RPMI8226 (cell line): Measurements from ENCODE around the gene NR2C2.
"Not testable (repeated sequence)": the region's sequence is repeated elsewhere in the genome, so short reads cannot be mapped to it uniquely, and the experiment has no call there.

ENCODE experiments used
- DNase-seq: peaks from one replicate; pipeline ENCODE4 v3.0.0-alpha.2; 2015

Gene NR2C2

GRCh38 chr3:14947100-14947885, at the start of gene NR2C2:
Gene NR2C2 (plus strand): TSS chr3:14947583. CDS start chr3:15003915, 56,332 bp downstream.
- DNase-seq, result peak; percentile 90

DNA sequence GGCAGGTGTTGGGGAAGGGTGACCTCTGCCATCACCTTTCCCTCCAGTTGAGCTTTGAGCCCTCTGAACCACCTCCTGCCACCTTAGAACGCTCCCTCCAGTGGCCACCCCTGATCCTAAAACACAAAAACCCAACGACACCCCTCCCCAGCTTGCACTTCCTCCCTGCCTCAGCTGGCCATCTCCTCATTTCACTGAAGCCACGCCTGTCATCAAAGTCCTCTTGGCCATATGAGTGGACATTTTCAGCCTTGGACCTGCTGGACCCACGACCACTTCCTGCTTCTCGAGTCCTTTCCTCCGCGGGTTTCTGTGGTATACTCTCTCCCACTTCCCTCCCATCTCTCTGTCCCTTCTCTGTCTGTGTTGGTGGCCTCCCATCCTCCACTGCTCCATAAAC, 48.5 kb upstream of the NR2C2 start:
- peak; percentile 63 for DNase-seq

DNA sequence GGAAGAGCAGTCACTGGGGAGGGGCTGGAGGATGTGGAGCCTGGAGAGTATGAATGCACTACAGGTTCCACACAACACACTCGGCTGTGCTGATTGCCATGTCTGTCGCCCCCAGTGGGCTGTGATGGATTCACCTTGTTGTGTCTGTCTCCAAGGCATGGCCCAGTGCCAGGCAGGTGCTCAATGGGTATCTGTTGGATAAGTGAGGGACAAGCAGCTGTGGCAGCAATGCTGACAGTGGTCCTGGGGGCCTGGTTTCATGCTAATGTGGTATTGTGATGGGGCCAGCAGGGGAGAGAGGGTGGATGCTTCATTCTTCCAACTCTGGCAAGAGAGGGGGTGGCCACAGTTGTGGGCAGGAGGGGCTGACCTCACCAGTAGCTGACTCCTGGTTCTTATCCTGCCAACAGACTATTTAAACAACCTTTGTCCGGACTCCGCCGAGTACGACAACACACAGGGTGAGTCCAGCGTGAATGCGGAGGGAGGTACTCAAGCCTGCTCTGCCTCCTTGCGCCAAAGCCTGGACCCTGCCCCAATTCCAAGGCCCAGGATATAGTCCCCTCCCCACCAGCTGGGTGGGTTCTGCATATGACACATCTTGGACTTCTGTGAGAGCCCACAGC, 47.3 kb upstream of the NR2C2 start:
- DNase-seq, result peak; percentile 98

- DNase-seq, result peak; percentile 75
Measured at GRCh38 chr3:14900881-14901873, 46.2 kb upstream of the NR2C2 start.

GRCh38 chr3:14902719-14903118, 44.7 kb upstream of the NR2C2 start:
- DNase-seq, result no peak

DNA sequence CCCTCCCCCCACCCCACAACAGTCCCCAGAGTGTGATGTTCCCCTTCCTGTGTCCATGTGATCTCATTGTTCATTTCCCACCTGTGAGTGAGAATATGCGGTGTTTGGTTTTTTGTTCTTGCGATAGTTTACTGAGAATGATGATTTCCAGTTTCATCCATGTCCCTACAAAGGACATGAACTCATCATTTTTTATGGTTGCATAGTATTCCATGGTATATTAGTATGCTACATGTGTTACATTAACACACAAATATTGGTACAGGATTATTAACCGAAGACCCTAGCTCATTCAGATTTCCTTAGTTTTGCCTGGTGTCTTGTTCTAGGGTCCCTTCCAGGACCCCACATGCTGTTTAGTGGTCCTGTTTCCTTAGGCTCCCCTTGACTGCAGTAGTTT, 43.9 kb upstream of the NR2C2 start:
- DNase-seq, result not testable (repeated sequence)

- DNase-seq, result no peak
Measured at GRCh38 chr3:14905055-14905657, 42.2 kb upstream of the NR2C2 start.

DNA sequence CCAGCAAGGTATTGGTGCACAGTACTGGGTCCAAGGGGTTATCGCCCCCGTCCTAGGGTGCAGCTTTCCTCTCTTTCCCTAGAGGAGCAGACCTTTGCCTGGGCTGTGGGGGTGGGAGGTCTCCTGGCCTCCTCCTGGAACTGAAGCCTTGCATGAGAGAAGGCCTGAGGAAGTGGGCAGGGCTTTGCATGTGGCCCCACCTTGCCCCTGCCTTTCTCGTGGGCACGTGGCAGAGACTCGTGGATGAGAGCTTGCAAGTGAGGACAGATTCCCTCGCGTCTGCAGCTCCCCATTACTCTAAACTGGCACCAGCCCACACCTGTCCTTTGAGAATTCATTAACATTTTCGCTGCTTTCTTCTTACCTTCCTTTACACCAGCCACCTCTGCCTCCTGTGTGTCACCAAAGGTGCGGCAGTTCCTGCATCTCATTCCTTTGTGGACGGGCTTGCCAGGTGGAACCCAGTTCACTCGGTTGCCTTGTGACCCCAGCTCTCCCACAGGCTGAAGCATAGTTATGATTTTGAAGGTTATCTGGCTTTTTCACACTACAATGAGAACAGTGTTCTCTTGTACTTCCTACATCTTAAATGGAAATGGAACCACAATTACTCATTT, 40.9 kb upstream of the NR2C2 start:
- DNase-seq, result peak; percentile 66

DNA sequence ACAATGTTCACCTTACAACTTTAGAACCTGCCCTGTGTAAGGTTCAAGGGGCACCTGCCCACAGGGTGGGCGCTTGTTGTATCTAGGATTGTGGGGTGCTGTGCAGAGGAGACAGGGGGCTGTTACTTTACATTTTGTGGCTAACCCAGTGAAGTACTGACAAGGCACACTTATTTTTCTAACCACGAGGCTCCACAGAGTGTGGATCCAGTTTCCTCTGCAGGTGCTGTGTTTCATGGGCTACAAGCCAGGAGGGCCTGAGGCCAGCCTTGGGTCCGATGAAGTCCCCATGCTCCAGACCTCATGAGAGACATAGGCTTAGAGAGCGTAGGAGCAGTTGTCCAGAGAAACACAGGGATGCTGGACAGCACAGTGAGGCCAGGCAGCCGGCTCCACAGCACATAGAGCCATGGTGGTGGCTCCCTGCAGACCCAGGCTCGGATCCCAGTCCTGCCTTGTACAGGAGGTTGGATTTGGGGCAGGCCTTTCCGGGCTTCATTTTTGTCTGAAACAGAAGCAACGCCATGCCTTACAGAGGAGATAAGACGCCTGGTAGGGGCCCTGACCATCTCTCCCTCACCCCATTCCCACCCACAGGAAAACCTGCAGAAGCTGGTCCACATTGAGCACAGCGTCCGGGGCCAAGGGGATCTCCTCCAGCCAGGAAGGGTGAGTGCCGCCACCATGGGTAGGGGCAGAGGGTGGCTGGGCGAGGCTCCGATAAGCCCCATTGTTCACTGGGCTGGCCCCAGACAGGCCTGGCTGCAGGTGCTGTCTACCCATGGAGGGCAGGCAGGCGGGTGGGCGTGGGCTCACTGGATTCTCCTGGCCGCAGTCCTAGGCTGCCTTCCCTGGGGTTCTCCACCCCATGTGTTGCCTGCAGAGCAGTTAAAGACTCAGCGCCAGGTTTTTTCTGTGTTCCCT, 40.1 kb upstream of the NR2C2 start:
- DNase-seq, result peak; percentile 81

GRCh38 chr3:14909250-14909649, 38.1 kb upstream of the NR2C2 start:
- no peak for DNase-seq

- no peak for DNase-seq
Measured at GRCh38 chr3:14911651-14912050, 35.7 kb upstream of the NR2C2 start.

DNA sequence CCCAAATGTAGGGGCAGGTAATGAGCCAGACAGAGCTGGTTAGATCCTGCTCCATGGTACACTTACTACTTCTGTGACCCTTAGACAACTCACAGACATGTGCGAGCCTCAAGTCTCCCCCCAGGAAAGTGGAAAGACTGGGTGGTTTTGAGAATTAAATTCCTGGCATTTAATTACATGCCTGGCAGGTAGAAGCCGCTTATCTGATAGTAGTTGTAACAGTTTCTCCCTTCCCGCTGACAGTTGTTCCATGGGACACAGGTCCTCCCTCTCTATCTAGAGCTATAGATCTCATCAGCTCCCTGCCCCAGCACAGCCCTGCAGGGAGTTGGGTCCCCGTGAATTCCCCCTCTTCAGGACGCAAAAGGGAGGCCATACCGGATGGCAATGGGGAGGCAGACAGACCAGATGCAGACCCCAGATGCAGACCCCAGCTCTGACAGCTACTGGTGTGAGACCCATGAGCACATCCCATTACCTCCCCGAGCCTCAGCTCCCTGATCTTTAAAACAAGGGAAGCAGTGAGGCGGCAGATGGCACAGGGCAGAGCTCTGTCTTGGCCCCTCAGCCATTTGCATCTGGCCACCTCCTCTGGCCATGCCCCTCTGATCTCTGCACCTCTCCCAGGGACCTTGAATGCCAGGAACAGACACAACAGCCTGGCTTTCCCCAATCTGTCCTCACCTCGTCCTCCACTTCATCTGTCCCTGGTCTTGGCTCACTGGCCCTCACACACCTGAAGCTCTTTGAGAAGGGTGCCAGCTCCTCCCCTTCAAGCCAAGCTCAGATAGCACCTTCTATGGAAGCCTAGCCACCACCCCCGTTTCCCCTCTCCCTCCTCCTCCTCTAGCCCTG, 34.1 kb upstream of the NR2C2 start:
- DNase-seq, result no peak

DNA sequence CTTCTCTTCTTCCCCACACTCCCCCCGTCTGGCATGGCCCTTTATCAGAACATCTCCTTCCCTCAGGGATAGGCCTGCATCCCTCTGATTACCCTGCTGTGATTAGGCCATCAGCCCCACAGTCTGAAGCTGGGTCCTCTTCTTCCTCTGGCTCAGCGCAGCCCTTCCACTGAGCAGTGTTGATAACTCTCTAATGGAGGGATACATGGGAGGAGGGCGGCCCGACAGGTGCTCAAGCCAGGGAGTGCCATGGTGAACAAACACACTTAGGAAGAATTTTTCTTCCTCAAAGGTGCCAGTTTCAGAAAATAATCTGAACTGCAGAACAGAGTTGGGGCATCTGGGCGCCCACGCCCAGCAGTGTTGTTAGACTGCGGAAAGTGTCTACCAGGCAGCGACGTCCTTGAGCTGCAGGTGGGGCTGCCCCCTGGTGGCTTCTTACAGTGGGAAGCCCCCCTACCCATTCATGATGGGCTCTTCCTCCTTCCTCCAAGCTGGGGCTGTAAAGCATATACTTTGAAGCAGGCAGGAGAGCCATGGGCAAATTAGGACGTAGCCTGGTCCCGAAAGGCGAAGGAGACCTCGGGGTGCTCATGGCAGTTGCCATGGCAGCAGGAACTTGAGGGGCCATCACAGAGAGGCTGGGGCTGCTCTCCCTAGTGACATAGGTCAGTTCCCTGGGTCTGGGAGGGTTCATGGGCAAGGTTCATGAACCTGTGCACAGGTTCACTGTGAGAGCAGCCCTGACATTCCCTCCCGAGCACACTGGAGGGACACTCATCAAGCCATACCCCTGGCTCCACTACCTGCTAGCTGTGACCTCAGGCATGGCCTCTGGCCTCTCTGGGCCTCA, 33.2 kb upstream of the NR2C2 start:
- DNase-seq, result no peak

GRCh38 chr3:14914779-14915117, 32.6 kb upstream of the NR2C2 start:
- DNase-seq, result no peak

GRCh38 chr3:14915636-14916222, 31.7 kb upstream of the NR2C2 start:
- peak; percentile 43 for DNase-seq

- DNase-seq, result no peak
Measured at GRCh38 chr3:14918356-14918860, 29.0 kb upstream of the NR2C2 start.

DNA sequence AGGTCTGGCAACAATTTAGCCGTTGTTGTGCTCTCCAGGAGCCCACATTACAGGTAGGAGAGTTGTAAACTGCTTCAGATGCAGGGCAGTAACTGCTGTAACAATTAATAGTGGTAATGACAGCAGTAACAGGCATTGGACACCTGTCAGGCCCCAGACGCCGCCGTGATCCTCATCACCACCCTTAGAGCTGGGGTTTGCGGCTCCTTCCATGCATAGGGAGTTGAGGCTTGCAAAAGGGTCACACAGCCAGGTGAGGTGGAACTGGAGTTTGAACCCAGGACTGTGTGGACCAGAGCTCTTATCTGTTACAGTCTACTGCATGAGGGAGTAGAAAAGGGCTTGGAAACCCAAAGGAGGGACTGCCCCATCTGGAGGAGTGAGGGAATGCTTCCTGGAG, 26.8 kb upstream of the NR2C2 start:
- no peak for DNase-seq

GRCh38 chr3:14921034-14921616, 26.3 kb upstream of the NR2C2 start:
- peak; percentile 93 for DNase-seq
